Panc1 (cell line): Measurements from ENCODE around the gene DCTN1. TPM values are rescaled to one million over a fixed set of nuclear protein-coding genes. Genes with fewer than 3 reads are reported as not detected.

Source experiments
- ATAC-seq: fragments of 200-7000 bp; cut with Tn5 transposase; 2 replicates; pipeline ENCODE4 v1.9.1; 2020; ENCODE audit warnings: mild to moderate bottlenecking, moderate library complexity
- BruUV-seq: library from RNA; stranded (reverse); fragments of 400-500 nt; replicated peaks from 2 replicates; lab custom pipeline; 2021; lab: Mats Ljungman, UMichigan
- CTCF ChIA-PET: fragments of 300-600 bp; sonication (Branson Sonifier 250); formaldehyde crosslinking; loops from one replicate; lab custom pipeline; 2022; ENCODE audit warnings: antibody characterized with exemption; lab: Charles Lee
- POLR2A ChIA-PET: fragments of 300-600 bp; sonication (Branson Sonifier 250); formaldehyde crosslinking; loops from one replicate; lab custom pipeline; 2022; ENCODE audit warnings: antibody characterized with exemption; lab: Charles Lee
- DNase-seq: peaks from one replicate; pipeline ENCODE4 v3.0.0-alpha.2; 2010; ENCODE audit warnings: low read depth, low spot score
- H3K27ac ChIP-seq: 2 replicates; pipeline ENCODE4 v1.5.1; 2011; ENCODE audit warnings: mild to moderate bottlenecking, low read length, inconsistent platforms
- H3K27me3 ChIP-seq: fragments of 200-500 bp; sonication (Bioruptor generic); 2 replicates; pipeline ENCODE4 v1.6.0; 2014; ENCODE audit warnings: low read length, inconsistent platforms; ENCODE audit not compliant: control insufficient read depth, insufficient read depth
- H3K36me3 ChIP-seq: fragments of 200-500 bp; sonication (Bioruptor generic); 2 replicates; pipeline ENCODE4 v1.5.1; 2014; ENCODE audit warnings: inconsistent platforms, mild to moderate bottlenecking, low read length, moderate library complexity; ENCODE audit not compliant: control insufficient read depth, insufficient read depth
- H3K4me1 ChIP-seq: 2 replicates; pipeline ENCODE4 v1.5.1; 2011; ENCODE audit warnings: inconsistent platforms, mild to moderate bottlenecking, low read length, moderate library complexity; ENCODE audit not compliant: control insufficient read depth, insufficient read depth
- H3K4me3 ChIP-seq, 2 experiments: 2 replicates each; pipeline ENCODE4 v1.5.1; 2011 to 2012; ENCODE audit warnings: low read depth in 2 of 2, low read length in 2 of 2, mild to moderate bottlenecking in 2 of 2, inconsistent platforms in 1 of 2, moderate library complexity in 1 of 2
- H3K9me3 ChIP-seq: fragments of 200-500 bp; sonication (Bioruptor generic); 2 replicates; pipeline ENCODE4 v1.5.1; 2014; ENCODE audit warnings: low read depth, mild to moderate bottlenecking, inconsistent platforms, low read length, moderate library complexity; ENCODE audit not compliant: control insufficient read depth, insufficient read depth
- CTCF ChIP-seq: fragments of 450-650 bp; IDR thresholded peaks from 2 replicates; pipeline ENCODE4 v1.5.1; 2017; ENCODE audit warnings: mild to moderate bottlenecking
- POLR2AphosphoS5 ChIP-seq: IDR thresholded peaks from 2 replicates; pipeline ENCODE4 v1.6.1; 2012; ENCODE audit warnings: mild to moderate bottlenecking, low read depth, low read length, moderate library complexity
- REST ChIP-seq, 2 experiments: IDR thresholded peaks; 2 replicates each; pipeline ENCODE4 v1.6.1; 2011 to 2012; ENCODE audit warnings: low read depth in 2 of 2, control low read depth in 1 of 2, low read length in 1 of 2, mild to moderate bottlenecking in 1 of 2, moderate library complexity in 1 of 2; ENCODE audit not compliant: insufficient read depth in 1 of 2
- SIN3A ChIP-seq: IDR thresholded peaks from 2 replicates; pipeline ENCODE4 v1.6.1; 2012; ENCODE audit warnings: low read depth, mild to moderate bottlenecking, low read length, moderate library complexity, borderline replicate concordance; ENCODE audit not compliant: insufficient read depth
- TCF7L2 ChIP-seq: IDR thresholded peaks from 2 replicates; pipeline ENCODE4 v1.6.1; 2011; ENCODE audit warnings: mild to moderate bottlenecking, low read depth, low read length, inconsistent platforms
- in situ Hi-C: cut with HindIII; loops from 2 replicates; pipeline ENCODE4 v1.10.0; 2016; ENCODE audit warnings: low sequenced_read_pairs, low pct_unique_long_range_greater_than_20kb
- intact Hi-C: fragments of 100-400 bp; cut with micrococcal nuclease; formaldehyde crosslinking; loops from one replicate; pipeline ENCODE4 v1.10.0; 2022; ENCODE audit not compliant: unreplicated experiment
- total RNA-seq: library from RNA; stranded (reverse); gene quantifications from one replicate; pipeline ENCODE4 v1.2.1, GENCODE V29; 2021; ENCODE audit not compliant: unreplicated experiment

The DCTN1 gene
- total RNA-seq, 1 experiment from 2014 or later = 190 TPM

GRCh38 chr2:74425523-74425922 is 45.4 kb upstream of the DCTN1 start:
- in situ Hi-C loops (no loop called here), intact Hi-C loops (no loop called here)
- Histone ChIP-seq H3K4me3 (no peak overlapping the region), H3K27ac (no peak overlapping the region), H3K9me3 (no peaks in the 10 kb centered on the region), H3K27me3 (no peaks in the 10 kb centered on the region), H3K4me1 (peaks cover 6% of the 10 kb centered on the region; the same call in 1 of the 2 replicates), H3K36me3 (peaks cover under 1% of the 10 kb centered on the region)
- DNase-seq (no peak), ATAC-seq (no peak)
- TF ChIP-seq REST (IDR thresholded peaks at IDR 0.05; ENCODE audit: insufficient read depth in 1 of 2, low read depth in 2 of 2, low read length in 1 of 2) (no peak), TCF7L2 (no peak), SIN3A (no peak), POLR2AphosphoS5 (no peak), CTCF (no peak)
- ChIA-PET CTCF (no interaction called here), POLR2A (no interaction called here)
- BruUV-seq = no TSS peak

- ChIA-PET CTCF (interaction anchor here (0.6 kb wide), 1 partner anchor 286 kb away, joined by 3 read pairs; no protein-coding TSS in a partner anchor), POLR2A (no interaction called here)
- intact Hi-C loops = no loop called here
- Histone ChIP-seq H3K4me1 (peaks cover 4% of the 10 kb centered on the region; the same call in 1 of the 2 replicates), H3K27ac (no peak overlapping the region), H3K27me3 (no peaks in the 10 kb centered on the region), H3K9me3 (no peaks in the 10 kb centered on the region), H3K4me3 (no peak overlapping the region), H3K36me3 (no peaks in the 10 kb centered on the region; the same call in none of the 2 replicates)
- no peak for ATAC-seq
- DNase-seq = no peak
- no TSS peak for BruUV-seq
- TF ChIP-seq SIN3A (no peak), POLR2AphosphoS5 (no peak), TCF7L2 (no peak), CTCF (no peak), REST (IDR thresholded peaks at IDR 0.05; ENCODE audit: insufficient read depth in 1 of 2, low read depth in 2 of 2, low read length in 1 of 2) (no peak)
- in situ Hi-C loops = no loop called here
Measured at GRCh38 chr2:74424995-74425406, 44.9 kb upstream of the DCTN1 start.
